K562 (cell line): ENCODE measurements around the gene HTR3E. TPM values are rescaled to one million over a fixed set of nuclear protein-coding genes. Genes with fewer than 3 reads are reported as not detected.

ENCODE experiments used
- BRD4 ChIP-seq: fragments of 200-600 bp; sonication (generic); IDR thresholded peaks from 2 replicates; pipeline ENCODE4 v1.6.1; 2017; ENCODE audit warnings: inconsistent platforms
- CCAR2 ChIP-seq: fragments of 200-400 bp; formaldehyde crosslinking; IDR thresholded peaks from 2 replicates; pipeline ENCODE4 v1.6.1; 2017; ENCODE audit warnings: mild to moderate bottlenecking, low read depth, low read length
- DACH1 ChIP-seq: fragments of 450-650 bp; IDR thresholded peaks from 2 replicates; pipeline ENCODE4 v1.6.1; 2018; ENCODE audit not compliant: partially characterized antibody
- DMBX1 ChIP-seq: fragments of 250-450 bp; sonication (Bioruptor Pico); IDR thresholded peaks from 2 replicates; pipeline ENCODE4 v1.8.0; 2022; ENCODE audit warnings: inconsistent platforms, mild to moderate bottlenecking, moderate library complexity, borderline replicate concordance
- FOSL1 ChIP-seq: fragments of 200-800 bp; sonication (Bioruptor generic); conservative IDR thresholded peaks from 2 replicates; pipeline ENCODE4 v1.6.1; 2016; ENCODE audit warnings: missing genetic modification characterization, missing compliant biosample characterization
- HLTF ChIP-seq: fragments of 450-650 bp; IDR thresholded peaks from 2 replicates; pipeline ENCODE4 v1.6.1; 2016
- JUND ChIP-seq, 2 experiments: IDR thresholded peaks; 2 replicates in 1 of 2; 3 replicates in 1 of 2; pipeline ENCODE4 v1.6.1; 2011; ENCODE audit warnings: borderline replicate concordance in 2 of 2, low read depth in 2 of 2, low read length in 2 of 2, improper control_type of control experiment in 1 of 2, missing biosample characterization in 1 of 2, missing genetic modification characterization in 1 of 2, missing genetic modification reagents in 1 of 2
- KDM2B ChIP-seq: fragments of 250-450 bp; sonication (Bioruptor Pico); IDR thresholded peaks from 2 replicates; pipeline ENCODE4 v1.8.0; 2021; ENCODE audit warnings: mild to moderate bottlenecking, moderate library complexity
- KLF1 ChIP-seq: fragments of 450-650 bp; IDR thresholded peaks from 2 replicates; pipeline ENCODE4 v1.6.1; 2016; ENCODE audit warnings: missing genetic modification characterization, missing compliant biosample characterization
- LCOR ChIP-seq: sonication (generic); formaldehyde crosslinking; IDR thresholded peaks from 2 replicates; pipeline ENCODE4 v1.8.0; 2022; ENCODE audit warnings: mild to moderate bottlenecking, missing genetic modification reagents
- MAFF ChIP-seq: IDR thresholded peaks from 2 replicates; pipeline ENCODE4 v1.6.1; 2012; ENCODE audit warnings: low read length, improper control_type of control experiment
- MAFG ChIP-seq: fragments of 450-650 bp; conservative IDR thresholded peaks from 2 replicates; pipeline ENCODE4 v1.6.1; 2016; ENCODE audit warnings: missing genetic modification characterization, missing compliant biosample characterization
- MEIS2 ChIP-seq: fragments of 450-650 bp; IDR thresholded peaks from 2 replicates; pipeline ENCODE4 v1.6.1; 2014; ENCODE audit warnings: mild to moderate bottlenecking; ENCODE audit not compliant: partially characterized antibody
- NFIC ChIP-seq: fragments of 450-650 bp; IDR thresholded peaks from 2 replicates; pipeline ENCODE4 v1.6.1; 2017; ENCODE audit warnings: mild to moderate bottlenecking, inconsistent platforms
- NFYB ChIP-seq: IDR thresholded peaks from 2 replicates; pipeline ENCODE4 v1.6.1; 2011; ENCODE audit warnings: mild to moderate bottlenecking, moderate library complexity; ENCODE audit not compliant: insufficient read length; ENCODE audit errors: extremely low read depth
- NONO ChIP-seq, 2 experiments: fragments of 200-400 bp in 1 of 2; fragments of 450-650 bp in 1 of 2; formaldehyde crosslinking in 1 of 2; IDR thresholded peaks; 2 replicates each; pipeline ENCODE4 v1.6.1; 2017; ENCODE audit warnings: low read depth in 2 of 2, mild to moderate bottlenecking in 2 of 2, moderate library complexity in 2 of 2, low read length in 1 of 2
- POLR2AphosphoS2 ChIP-seq: IDR thresholded peaks from 2 replicates; pipeline ENCODE4 v1.6.1; 2012; ENCODE audit warnings: low read length, improper control_type of control experiment
- POLR3A ChIP-seq: IDR thresholded peaks from 2 replicates; pipeline ENCODE4 v1.6.1; 2011; ENCODE audit warnings: borderline replicate concordance, mild to moderate bottlenecking, moderate library complexity; ENCODE audit not compliant: insufficient read length, insufficient read depth; ENCODE audit errors: extremely low read depth
- PYGO2 ChIP-seq: fragments of 450-650 bp; IDR thresholded peaks from 2 replicates; pipeline ENCODE4 v1.6.1; 2016; ENCODE audit warnings: mild to moderate bottlenecking, missing genetic modification characterization, moderate library complexity, missing compliant biosample characterization
- RAD21 ChIP-seq, 2 experiments: fragments of 250-450 bp in 1 of 2; fragments of 450-650 bp in 1 of 2; sonication (Bioruptor Pico) in 1 of 2; formaldehyde crosslinking in 1 of 2; IDR thresholded peaks in 1 of 2; conservative IDR thresholded peaks in 1 of 2; 2 replicates each; pipeline versions ENCODE4 v1.4.0 to v1.8.0; 2020 to 2022; ENCODE audit warnings: mild to moderate bottlenecking in 2 of 2, moderate library complexity in 1 of 2
- SNRNP70 ChIP-seq: fragments of 200-400 bp; formaldehyde crosslinking; optimal IDR thresholded peaks from 2 replicates; pipeline ENCODE3; 2017; ENCODE audit warnings: low read depth, low read length
- TFAP4 ChIP-seq: sonication (generic); formaldehyde crosslinking; IDR thresholded peaks from 2 replicates; pipeline ENCODE4 v1.8.0; 2022; ENCODE audit warnings: missing genetic modification reagents, mild to moderate bottlenecking, moderate library complexity, borderline replicate concordance
- TOE1 ChIP-seq, 2 experiments: fragments of 450-650 bp in 1 of 2; sonication (generic) in 1 of 2; formaldehyde crosslinking in 1 of 2; IDR thresholded peaks; 2 replicates each; pipeline versions ENCODE4 v1.7.1 to v1.8.0; 2016 to 2022; ENCODE audit warnings: borderline replicate concordance in 2 of 2, mild to moderate bottlenecking in 2 of 2, antibody characterized with exemption in 1 of 2, inconsistent platforms in 1 of 2, low read depth in 1 of 2, missing genetic modification reagents in 1 of 2, moderate library complexity in 1 of 2
- ZNF140 ChIP-seq: fragments of 250-450 bp; sonication (Bioruptor Pico); IDR thresholded peaks from 2 replicates; pipeline ENCODE4 v1.8.0; 2021; ENCODE audit warnings: moderate library complexity, mild to moderate bottlenecking, inconsistent platforms
- ZNF175 ChIP-seq: fragments of 200-800 bp; sonication (Bioruptor generic); IDR thresholded peaks from 2 replicates; pipeline ENCODE4 v1.6.1; 2016; ENCODE audit warnings: low read depth, mild to moderate bottlenecking, missing genetic modification characterization, missing compliant biosample characterization
- ZNF551 ChIP-seq: fragments of 250-450 bp; sonication (Bioruptor Pico); IDR thresholded peaks from 2 replicates; pipeline ENCODE4 v1.5.0; 2021; ENCODE audit warnings: mild to moderate bottlenecking, moderate library complexity
- ZNF696 ChIP-seq: fragments of 250-450 bp; sonication (Bioruptor Pico); conservative IDR thresholded peaks from 2 replicates; pipeline ENCODE4 v1.4.0; 2020; ENCODE audit warnings: mild to moderate bottlenecking, moderate library complexity
- polyA plus RNA-seq, 8 experiments: library from polyadenylated mRNA; depleted of rRNA in 4 of 8; stranded (reverse) in 5 of 8; unstranded in 3 of 8; fragments of >200 nt; fragmentation: Nextera tagmentation in 2 of 8; fragmentation: Illumina TruSeq in 1 of 8; extraction: Ambion mirVana in 2 of 8; extraction: Trizol in 1 of 8; gene quantifications; 2 replicates each; pipeline versions ENCODE4 v1.2.1 to v1.2.3, GENCODE V29; 2011 to 2014; ENCODE audit warnings: inconsistent platforms in 1 of 8, missing spikeins in 1 of 8
- total RNA-seq, 7 experiments: library from RNA; depleted of rRNA in 6 of 7; stranded (reverse); fragments of >200 nt in 6 of 7; fragmentation: Illumina TruSeq in 2 of 7; extraction: Trizol in 2 of 7; gene quantifications; 2 replicates each; pipeline versions ENCODE4 v1.2.1 to v1.2.3, GENCODE V29; 2011 to 2021; ENCODE audit warnings: low replicate concordance in 1 of 7
- TF ChIP-seq, protein P1 (sequence below): sonication (generic); formaldehyde crosslinking; IDR thresholded peaks from 2 replicates; pipeline ENCODE4 v1.8.1; 2022; ENCODE audit warnings: missing genetic modification reagents

HTR3E gene
- total and polyA plus RNA-seq, 9 of the 15 experiments (the other 6 are each of a cell fraction or from before 2014, with no cell fraction given) = not detected

DNA sequence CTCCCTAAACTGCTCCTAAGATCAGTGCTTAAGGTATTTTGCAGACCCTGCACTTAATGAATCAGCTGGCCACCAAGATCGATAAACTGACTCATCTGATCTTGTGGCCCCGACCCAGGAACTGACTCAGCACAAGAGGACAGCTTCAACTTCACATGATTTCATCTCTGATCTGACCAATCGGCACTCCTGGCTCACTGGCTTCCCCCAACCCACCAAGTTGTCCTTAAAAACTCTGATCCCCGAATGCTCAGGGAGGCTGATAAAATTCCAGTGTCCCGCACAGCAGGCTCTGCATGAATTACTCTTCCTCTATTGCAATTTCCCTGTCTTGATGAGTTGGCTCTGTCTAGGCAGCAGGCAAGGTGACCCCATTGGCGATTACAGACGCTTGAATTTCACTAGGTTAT lies 13.5 kb downstream of the HTR3E start (continued):
- no peak for TF ChIP-seq POLR2AphosphoS2
- TF ChIP-seq, protein P1, sequence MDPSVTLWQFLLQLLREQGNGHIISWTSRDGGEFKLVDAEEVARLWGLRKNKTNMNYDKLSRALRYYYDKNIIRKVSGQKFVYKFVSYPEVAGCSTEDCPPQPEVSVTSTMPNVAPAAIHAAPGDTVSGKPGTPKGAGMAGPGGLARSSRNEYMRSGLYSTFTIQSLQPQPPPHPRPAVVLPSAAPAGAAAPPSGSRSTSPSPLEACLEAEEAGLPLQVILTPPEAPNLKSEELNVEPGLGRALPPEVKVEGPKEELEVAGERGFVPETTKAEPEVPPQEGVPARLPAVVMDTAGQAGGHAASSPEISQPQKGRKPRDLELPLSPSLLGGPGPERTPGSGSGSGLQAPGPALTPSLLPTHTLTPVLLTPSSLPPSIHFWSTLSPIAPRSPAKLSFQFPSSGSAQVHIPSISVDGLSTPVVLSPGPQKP = no peak
- no peak for TF ChIP-seq POLR3A
- no peak for TF ChIP-seq BRD4
- TF ChIP-seq ZNF551 (CRISPR knock-in tag) = no peak
- no peak for TF ChIP-seq KDM2B (CRISPR knock-in tag)
- no peak for TF ChIP-seq KLF1
- TF ChIP-seq MEIS2 = peak; percentile 38
- TF ChIP-seq ZNF140 (CRISPR knock-in tag) = no peak
- TF ChIP-seq LCOR (CRISPR knock-in tag) = 0 out of 2 replicates have a peak, but pooled peaks have one; percentile 23
- peak; percentile 43 for TF ChIP-seq NFYB
- TF ChIP-seq PYGO2 (tag) = no peak
- no peak for TF ChIP-seq RAD21 (CRISPR knock-in tag; conservative IDR thresholded peaks at IDR 0.05 in 1 of 2, IDR thresholded peaks at IDR 0.05 in 1 of 2)
- no peak for TF ChIP-seq ZNF696 (CRISPR knock-in tag)
- peak; percentile 78; the same call in 1 of the 2 replicates for TF ChIP-seq TOE1 (IDR thresholded peaks at IDR 0.05; ENCODE audit: borderline replicate concordance)
- TF ChIP-seq TOE1 (CRISPR knock-in tag; IDR thresholded peaks at IDR 0.05; ENCODE audit: borderline replicate concordance, low read depth) = no peak
- no peak for TF ChIP-seq HLTF
- TF ChIP-seq DACH1 = peak; percentile 91
- TF ChIP-seq MAFG (tag) = peak; percentile 92
- TF ChIP-seq SNRNP70 = no peak
- TF ChIP-seq MAFF = peak; percentile 68
- TF ChIP-seq CCAR2 = no peak
- no peak for TF ChIP-seq DMBX1 (CRISPR knock-in tag)
- TF ChIP-seq ZNF175 (CRISPR knock-in tag) = no peak
- peak; percentile 36; the same call in 1 of the 2 replicates for TF ChIP-seq NFIC
- TF ChIP-seq JUND (IDR thresholded peaks at IDR 0.05; ENCODE audit: borderline replicate concordance, low read depth, low read length) = peak; percentile 89
- peak; percentile 93; the same call in 2 of the 3 replicates for TF ChIP-seq JUND (tag; IDR thresholded peaks at IDR 0.05; ENCODE audit: borderline replicate concordance, low read depth, low read length)
- TF ChIP-seq FOSL1 (tag) = peak; percentile 96
- TF ChIP-seq NONO (IDR thresholded peaks at IDR 0.05; ENCODE audit: low read depth in 2 of 2, low read length in 1 of 2) = no peak
- TF ChIP-seq TFAP4 (CRISPR knock-in tag) = peak; percentile 94
